GM18508 (cell line): ENCODE data around the gene RPL36.
"Not testable (repeated sequence)": the region's sequence is repeated elsewhere in the genome, so short reads cannot be mapped to it uniquely, and the experiment has no call there.

Source experiments
- ATAC-seq: cut with Tn5 transposase; IDR thresholded peaks from one replicate; pipeline ENCODE4 v1.9.1; 2021; ENCODE audit warnings: moderate number of reproducible peaks; ENCODE audit not compliant: insufficient read depth, unreplicated experiment

RPL36 gene

GRCh38 chr19:5733172-5733571 lies 43.1 kb downstream of the RPL36 start:
- ATAC-seq: not testable (repeated sequence)

GRCh38 chr19:5738423-5738822 lies 48.3 kb downstream of the RPL36 start:
- ATAC-seq: no peak
